Coronary artery (tissue), 2 donors: ENCODE measurements around the gene HOXB7.

Source experiments
- DNase-seq: peaks from one replicate; pipeline ENCODE4 v3.0.0-alpha.2; 2017; ENCODE audit warnings: low spot score
- H3K27ac ChIP-seq, 2 donors: fragments of 200-600 bp; sonication (generic); one replicate each; pipeline ENCODE4 v1.5.1; 2016 to 2019
- H3K4me3 ChIP-seq: fragments of 200-600 bp; sonication (generic); 2 replicates; pipeline ENCODE4 v1.5.1; 2016; ENCODE audit warnings: mild to moderate bottlenecking, moderate library complexity
- TF ChIP-seq, protein P1 (sequence below): fragments of 200-600 bp; sonication (generic); IDR thresholded peaks from one replicate; pipeline ENCODE4 v1.5.1; 2019; ENCODE audit warnings: antibody characterized with exemption

HOXB7 gene

DNA sequence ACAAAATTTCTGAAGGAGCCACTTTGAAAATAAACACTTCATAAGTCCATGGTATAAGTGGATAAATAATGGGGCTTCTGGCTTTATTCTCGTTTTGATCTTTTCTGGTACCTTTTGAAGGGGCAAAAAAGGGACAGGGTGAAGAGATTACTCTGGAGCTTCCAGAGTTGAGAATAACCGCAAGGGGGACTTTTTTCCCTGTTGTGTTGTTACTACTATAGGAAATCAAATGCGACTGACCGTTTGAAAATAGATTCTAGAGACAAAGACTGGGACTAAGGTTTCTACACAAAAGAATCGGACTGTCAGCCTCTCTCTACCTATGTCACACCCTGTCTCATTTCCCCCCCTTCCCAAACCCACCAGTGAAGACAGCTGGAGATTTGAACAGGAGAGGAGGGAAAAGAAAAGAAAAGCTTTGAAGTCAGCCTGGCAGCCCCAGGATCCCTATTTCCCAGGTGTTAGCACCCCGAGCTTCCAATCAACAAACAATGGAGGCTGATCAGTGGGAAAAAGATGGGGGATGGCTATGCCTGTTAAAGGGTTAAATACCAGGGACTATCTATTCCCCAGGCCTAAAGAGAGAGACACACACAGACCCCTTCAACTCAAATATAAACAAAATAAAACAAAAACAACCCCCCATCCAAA, 41.0 kb downstream of the HOXB7 start:
- no peak overlapping the region for H3K4me3 ChIP-seq
- peak overlapping the region in 1 of 2 donors; percentile 57 for H3K27ac ChIP-seq
- TF ChIP-seq, protein P1, sequence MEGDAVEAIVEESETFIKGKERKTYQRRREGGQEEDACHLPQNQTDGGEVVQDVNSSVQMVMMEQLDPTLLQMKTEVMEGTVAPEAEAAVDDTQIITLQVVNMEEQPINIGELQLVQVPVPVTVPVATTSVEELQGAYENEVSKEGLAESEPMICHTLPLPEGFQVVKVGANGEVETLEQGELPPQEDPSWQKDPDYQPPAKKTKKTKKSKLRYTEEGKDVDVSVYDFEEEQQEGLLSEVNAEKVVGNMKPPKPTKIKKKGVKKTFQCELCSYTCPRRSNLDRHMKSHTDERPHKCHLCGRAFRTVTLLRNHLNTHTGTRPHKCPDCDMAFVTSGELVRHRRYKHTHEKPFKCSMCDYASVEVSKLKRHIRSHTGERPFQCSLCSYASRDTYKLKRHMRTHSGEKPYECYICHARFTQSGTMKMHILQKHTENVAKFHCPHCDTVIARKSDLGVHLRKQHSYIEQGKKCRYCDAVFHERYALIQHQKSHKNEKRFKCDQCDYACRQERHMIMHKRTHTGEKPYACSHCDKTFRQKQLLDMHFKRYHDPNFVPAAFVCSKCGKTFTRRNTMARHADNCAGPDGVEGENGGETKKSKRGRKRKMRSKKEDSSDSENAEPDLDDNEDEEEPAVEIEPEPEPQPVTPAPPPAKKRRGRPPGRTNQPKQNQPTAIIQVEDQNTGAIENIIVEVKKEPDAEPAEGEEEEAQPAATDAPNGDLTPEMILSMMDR = no peak
- no peak for DNase-seq

DNA sequence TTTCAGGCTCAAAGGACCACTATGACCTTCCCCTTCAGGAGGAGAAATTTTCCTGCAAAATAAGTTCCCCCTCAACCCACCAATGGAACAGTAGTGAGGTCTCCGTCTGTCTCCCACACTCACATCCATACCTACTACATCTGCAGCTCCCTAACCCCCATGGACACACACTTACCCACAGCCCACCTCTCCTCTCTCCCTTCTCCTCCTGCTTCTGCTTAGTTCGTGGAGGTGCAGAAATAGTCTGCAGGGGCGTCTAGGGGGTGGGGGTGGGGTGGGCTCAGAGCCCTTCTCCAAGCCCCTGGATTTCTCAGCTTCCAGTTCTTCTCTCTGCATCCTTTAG, 41.6 kb downstream of the HOXB7 start:
- H3K4me3 ChIP-seq = peak overlapping the region; percentile 36
- DNase-seq = no peak
- no peak overlapping the region for H3K27ac ChIP-seq
- TF ChIP-seq, protein P1 = no peak

DNA sequence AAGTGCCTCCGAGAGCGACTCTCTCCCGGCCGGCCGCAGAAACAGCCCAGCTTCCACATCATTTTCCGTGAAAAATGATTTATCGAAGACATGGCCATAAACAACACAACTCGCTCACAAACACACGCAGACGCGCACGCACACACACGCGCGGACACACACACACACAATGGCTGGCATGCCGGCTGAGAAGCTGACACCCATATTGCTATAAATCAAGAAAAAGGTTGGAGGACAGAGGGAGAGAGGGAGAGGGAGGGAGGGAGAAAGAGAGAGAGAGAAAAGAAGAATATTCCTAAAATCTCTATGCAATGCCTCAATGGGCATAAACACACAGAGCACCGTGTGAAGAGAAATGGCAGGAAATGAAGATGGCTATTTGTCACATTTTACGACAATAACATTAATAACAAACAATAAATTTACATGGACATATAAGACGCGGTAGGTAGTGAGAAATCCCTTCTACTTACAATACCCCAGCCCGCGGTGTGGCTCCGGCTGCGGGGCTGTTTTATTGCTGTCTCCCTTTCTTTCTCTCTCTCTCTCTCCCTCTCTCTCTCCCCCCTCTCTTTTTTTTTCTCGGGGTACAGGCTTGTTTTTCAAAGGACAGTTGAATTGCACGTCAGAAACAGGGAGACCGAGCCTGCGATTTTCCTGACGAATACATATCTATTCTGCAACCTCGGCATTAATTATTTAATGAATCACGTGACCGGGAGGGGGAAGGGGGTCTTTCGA, 42.1 kb downstream of the HOXB7 start:
- Histone ChIP-seq H3K27ac (peak overlapping the region in 1 of 2 donors; percentile 5), H3K4me3 (peak overlapping the region; percentile 36)
- TF ChIP-seq, protein P1 = no peak
- no peak for DNase-seq

DNA sequence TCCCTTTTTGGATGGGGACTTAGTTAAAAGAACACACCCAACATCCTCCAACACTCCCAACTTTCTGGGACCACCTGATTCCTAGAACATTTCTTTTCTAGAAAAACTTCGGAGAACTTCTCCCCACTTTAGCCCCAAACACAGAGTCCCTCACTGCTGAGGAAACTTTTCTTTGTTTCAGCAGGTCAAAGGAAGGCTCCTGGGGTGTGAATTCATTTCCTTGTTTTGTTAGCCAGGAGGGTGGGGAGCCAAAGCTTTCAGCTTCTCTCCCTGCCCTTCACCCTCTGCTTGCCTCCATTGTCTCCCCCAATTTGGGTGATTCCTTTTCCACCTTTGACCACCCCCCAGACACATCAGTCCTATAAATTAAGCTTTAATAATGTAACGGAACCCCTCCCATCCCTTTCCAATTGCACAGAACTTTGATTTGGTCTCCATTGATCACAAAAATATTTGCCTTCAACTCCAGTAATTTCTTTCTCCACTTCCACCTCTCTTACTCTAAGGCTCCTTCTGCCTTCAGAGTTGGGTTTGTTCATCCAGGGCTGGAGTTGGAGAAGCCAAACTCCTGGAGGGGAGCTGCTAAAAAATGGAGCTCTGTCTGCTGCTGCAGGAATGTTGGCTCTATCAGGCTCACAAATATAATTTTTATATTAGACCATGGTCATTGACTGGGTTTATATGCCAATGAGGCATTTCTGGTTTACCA, 43.0 kb downstream of the HOXB7 start:
- TF ChIP-seq, protein P1 = no peak
- peak overlapping the region in 1 of 2 donors; percentile 40 for H3K27ac ChIP-seq
- peak overlapping the region; percentile 36 for H3K4me3 ChIP-seq
- no peak for DNase-seq

DNA sequence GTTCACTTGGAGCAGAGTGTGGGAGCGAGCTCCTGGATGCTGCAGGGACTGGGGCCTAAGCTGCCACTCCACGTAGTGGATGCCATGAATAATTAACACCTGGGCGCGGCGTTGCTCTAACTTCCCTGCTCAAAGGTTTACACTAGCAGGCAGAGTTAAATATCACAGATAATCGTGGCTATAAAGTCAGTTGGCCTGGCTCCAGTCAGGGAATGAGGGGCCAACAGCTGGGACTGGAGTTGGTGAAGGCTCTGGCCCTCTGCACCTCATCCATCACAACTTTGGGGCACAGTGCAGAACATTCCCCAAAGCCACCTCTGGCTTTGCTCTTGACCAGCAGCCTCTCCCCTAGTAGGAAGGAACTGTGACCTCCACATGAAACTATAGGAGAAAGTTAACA, 43.6 kb downstream of the HOXB7 start:
- peak overlapping the region in 1 of 2 donors; percentile 40 for H3K27ac ChIP-seq
- DNase-seq = no peak
- no peak overlapping the region for H3K4me3 ChIP-seq
- TF ChIP-seq, protein P1 = no peak

DNA sequence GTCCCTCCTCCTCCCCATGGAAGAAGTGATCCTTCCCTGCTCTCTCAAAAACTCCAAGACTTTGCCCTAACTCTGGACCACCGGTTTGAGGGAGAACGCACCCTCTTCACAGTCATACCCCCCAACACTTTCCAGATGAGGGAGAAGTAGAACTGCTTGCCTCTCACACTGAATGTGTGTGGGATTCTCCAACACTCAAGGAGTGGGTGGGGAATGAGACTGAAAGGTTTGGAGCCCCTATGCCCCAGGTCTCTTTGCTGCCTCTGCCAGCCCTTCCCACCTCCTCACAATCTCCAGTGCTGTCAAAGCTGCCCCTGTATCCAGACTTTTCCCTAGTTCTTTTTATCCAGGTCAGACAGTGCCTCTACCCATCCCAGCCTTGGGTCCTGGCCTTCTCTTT, 44.1 kb downstream of the HOXB7 start:
- Histone ChIP-seq H3K27ac (peak overlapping the region in 1 of 2 donors; percentile 40), H3K4me3 (no peak overlapping the region)
- no peak for DNase-seq
- TF ChIP-seq, protein P1 = no peak
